SK-N-SH (cell line): Measurements from ENCODE around the gene USP4.
"Not testable (repeated sequence)": the region's sequence is repeated elsewhere in the genome, so short reads cannot be mapped to it uniquely, and the experiment has no call there.

Experiments used
- EP300 ChIP-seq, 2 experiments: IDR thresholded peaks; 2 replicates each; pipeline versions ENCODE4 v1.4.0 to v1.6.1; 2012; ENCODE audit warnings: borderline replicate concordance in 1 of 2, low read depth in 1 of 2, low read length in 1 of 2
- EZH2phosphoT487 ChIP-seq: fragments of 200-600 bp; sonication (generic); IDR thresholded peaks from 2 replicates; pipeline ENCODE4 v1.6.1; 2017; ENCODE audit warnings: low read depth, mixed run types, mild to moderate bottlenecking, antibody characterized with exemption, moderate library complexity, borderline replicate concordance
- MXI1 ChIP-seq: IDR thresholded peaks from 2 replicates; pipeline ENCODE4 v1.6.1; 2012; ENCODE audit warnings: mild to moderate bottlenecking, low read depth, low read length, improper control_type of control experiment
- YY1 ChIP-seq: IDR thresholded peaks from 2 replicates; pipeline ENCODE4 v1.4.0; 2012; ENCODE audit warnings: low read depth, mild to moderate bottlenecking
- TF ChIP-seq, protein P1 (sequence below): fragments of 200-600 bp; sonication (generic); IDR thresholded peaks from 2 replicates; pipeline ENCODE4 v1.6.1; 2017; ENCODE audit warnings: antibody characterized with exemption, mild to moderate bottlenecking, moderate library complexity

DNA sequence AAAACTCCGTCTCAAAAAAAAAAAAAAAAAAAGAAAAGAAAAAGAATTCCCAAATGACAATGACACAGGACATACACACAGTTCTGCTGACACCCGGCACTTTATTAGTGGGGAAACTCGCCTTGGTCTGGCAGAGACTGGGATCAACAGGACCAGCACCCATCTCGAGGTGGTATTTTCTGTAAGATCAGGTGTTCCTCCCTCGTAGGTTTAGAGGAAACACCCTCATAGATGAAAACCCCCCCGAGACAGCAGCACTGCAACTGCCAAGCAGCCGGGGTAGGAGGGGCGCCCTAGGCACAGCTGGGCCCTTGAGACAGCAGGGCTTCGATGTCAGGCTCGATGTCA is 17.2 kb upstream of the USP4 start:
- TF ChIP-seq YY1; MXI1; EP300 (IDR thresholded peaks at IDR 0.05; ENCODE audit: borderline replicate concordance in 1 of 2, low read depth in 1 of 2, low read length in 1 of 2); EZH2phosphoT487: not testable (repeated sequence)
- TF ChIP-seq, protein P1, sequence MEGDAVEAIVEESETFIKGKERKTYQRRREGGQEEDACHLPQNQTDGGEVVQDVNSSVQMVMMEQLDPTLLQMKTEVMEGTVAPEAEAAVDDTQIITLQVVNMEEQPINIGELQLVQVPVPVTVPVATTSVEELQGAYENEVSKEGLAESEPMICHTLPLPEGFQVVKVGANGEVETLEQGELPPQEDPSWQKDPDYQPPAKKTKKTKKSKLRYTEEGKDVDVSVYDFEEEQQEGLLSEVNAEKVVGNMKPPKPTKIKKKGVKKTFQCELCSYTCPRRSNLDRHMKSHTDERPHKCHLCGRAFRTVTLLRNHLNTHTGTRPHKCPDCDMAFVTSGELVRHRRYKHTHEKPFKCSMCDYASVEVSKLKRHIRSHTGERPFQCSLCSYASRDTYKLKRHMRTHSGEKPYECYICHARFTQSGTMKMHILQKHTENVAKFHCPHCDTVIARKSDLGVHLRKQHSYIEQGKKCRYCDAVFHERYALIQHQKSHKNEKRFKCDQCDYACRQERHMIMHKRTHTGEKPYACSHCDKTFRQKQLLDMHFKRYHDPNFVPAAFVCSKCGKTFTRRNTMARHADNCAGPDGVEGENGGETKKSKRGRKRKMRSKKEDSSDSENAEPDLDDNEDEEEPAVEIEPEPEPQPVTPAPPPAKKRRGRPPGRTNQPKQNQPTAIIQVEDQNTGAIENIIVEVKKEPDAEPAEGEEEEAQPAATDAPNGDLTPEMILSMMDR: not testable (repeated sequence)
